ENCODE results near the gene IGFBP1.
"Not testable (repeated sequence)": the region's sequence is repeated elsewhere in the genome, so short reads cannot be mapped to it uniquely, and the experiment has no call there.

- not testable (repeated sequence) for TF ChIP-seq PHF8 (IDR thresholded peaks at IDR 0.05; ENCODE audit: borderline replicate concordance, low read depth); CTCF (IDR thresholded peaks at IDR 0.05); MAX (IDR thresholded peaks at IDR 0.05); POLR2AphosphoS2 (conservative IDR thresholded peaks at IDR 0.05; ENCODE audit: low read length); REST (IDR thresholded peaks at IDR 0.05); RCOR1 (IDR thresholded peaks at IDR 0.05; ENCODE audit: low read depth, low read length); POLR2A (IDR thresholded peaks at IDR 0.05; ENCODE audit: low read length); USF2 (IDR thresholded peaks at IDR 0.05); RNF2 (IDR thresholded peaks at IDR 0.05; ENCODE audit: borderline replicate concordance, low read depth)
These were observed 31.4 kb upstream of the IGFBP1 start for GRCh38 chr7:45856888-45857287.
